GM21515 (cell line): ENCODE results near the gene KRT34.
"Not testable (repeated sequence)": the region's sequence is repeated elsewhere in the genome, so short reads cannot be mapped to it uniquely, and the experiment has no call there.

Source experiments
- ATAC-seq: cut with Tn5 transposase; IDR thresholded peaks from one replicate; pipeline ENCODE4 v1.9.1; 2021; ENCODE audit not compliant: unreplicated experiment

Gene KRT34

DNA sequence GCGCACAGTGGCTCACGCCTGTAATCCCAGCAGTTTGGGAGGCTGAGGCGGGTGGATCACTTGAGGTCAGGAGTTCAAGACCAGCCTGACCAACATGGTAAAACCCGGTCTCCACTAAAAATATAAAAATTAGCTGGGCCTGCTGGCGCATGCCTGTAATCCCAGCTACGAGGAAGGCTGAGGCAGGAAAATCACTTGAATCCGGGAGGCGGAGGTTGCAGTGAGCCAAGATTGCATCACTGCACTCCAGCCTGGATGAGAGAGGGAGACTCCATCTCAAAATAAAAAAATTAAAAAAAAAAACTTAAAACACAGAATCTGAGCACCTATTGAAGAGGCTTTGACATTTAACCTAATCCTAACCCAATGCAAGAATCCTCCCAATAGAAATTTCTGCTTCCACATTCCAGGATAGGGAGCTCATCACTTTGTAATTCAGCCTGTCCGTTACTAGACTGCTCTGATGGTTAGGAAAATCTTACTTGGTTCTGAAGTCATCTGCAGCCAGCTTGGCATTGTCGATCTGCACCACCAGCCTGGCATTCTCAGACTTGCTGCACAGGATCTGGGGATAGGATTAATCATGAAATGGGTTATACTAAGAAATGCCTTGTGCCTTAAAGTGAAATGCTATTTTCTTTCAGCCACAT is 14.6 kb downstream of the KRT34 start:
- ATAC-seq: no peak

DNA sequence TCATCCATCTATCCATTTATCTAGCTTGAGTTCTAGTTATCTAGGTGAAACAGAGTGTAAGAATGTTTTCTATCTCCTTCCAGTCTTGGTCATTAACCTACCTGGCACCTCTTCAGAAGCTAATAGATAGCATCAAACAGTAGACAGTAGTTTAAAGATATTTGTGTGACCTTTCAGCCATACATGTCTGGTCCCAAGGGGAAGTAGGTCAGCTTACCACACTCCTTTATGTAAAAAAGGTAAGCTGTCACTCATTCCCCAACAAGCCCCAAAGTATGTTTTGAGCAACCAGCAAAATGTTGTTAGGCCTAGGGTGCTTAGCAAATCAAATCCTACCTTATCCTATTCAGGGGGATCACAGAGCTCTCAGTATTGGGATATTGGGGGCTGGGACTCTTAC is 16.0 kb downstream of the KRT34 start:
- ATAC-seq: no peak

DNA sequence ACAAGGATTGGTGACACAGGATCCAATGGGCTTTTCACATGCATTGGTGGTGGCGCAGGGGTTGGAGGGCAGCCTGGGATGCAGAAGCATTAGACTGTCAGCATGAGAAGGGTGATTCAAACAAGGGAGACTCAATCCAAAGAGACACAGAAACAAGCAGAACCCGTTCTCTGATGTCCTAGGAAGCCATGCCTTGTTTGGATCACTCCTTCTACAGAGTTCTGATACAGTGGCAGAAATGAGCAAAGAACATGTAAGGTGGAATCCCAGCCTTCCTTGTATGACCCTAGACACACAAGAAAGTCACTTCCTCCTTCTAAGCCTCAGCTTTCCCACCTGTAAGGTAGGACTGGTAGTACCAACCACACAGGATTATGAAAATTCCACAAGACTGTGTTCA is 18.2 kb downstream of the KRT34 start:
- no peak for ATAC-seq

GRCh38 chr17:41360296-41360995 is 21.7 kb downstream of the KRT34 start:
- no peak for ATAC-seq

GRCh38 chr17:41354536-41354935 is 27.6 kb downstream of the KRT34 start:
- no peak for ATAC-seq

DNA sequence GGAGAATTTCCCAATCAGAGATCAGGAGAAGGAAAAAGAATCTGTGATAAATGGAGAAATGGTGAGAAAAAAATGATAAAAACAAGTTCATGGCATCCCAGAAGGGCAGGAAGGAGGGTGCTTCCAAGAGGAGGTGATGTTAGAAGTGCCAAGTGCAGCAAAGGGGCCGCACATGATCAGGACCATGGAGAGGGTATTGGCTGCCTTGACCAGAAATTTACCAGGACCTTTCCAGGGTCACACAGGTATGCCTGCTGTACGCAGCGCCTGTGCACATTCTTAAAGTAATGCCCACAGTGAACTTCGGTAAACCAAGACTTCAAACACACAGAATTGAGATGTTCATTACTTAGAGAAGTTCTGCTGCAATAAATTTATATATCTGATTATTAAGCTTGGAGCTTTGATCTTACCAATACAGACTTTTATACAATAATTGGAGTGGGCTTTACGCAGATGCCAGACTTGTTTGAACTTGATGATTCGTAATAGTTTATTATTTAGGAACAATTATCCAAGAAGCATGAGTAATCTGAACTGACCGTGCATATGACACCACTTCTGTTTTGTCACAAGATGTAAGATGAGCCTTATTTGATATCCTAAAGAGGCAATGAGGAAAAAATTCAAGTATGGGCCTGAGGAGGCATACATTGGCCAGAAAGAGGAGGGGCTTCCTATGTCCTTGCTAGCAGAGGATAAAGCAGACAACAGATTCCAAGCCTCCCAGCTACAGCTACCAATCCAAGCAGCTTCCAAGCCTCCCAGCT is 29.3 kb downstream of the KRT34 start:
- ATAC-seq: no peak

GRCh38 chr17:41351177-41351576 is 30.9 kb downstream of the KRT34 start:
- ATAC-seq: no peak

GRCh38 chr17:41350381-41350878 is 31.7 kb downstream of the KRT34 start, which contains the start of gene KRT33A:
TSS of gene KRT33A (minus strand) at chr17:41350828. CDS start at chr17:41350767, 61 bp downstream.
- not testable (repeated sequence) for ATAC-seq

GRCh38 chr17:41347869-41348760 is 34.0 kb downstream of the KRT34 start:
- no peak for ATAC-seq

- not testable (repeated sequence) for ATAC-seq
Observed at GRCh38 chr17:41346421-41346820, 35.7 kb downstream of the KRT34 start.

DNA sequence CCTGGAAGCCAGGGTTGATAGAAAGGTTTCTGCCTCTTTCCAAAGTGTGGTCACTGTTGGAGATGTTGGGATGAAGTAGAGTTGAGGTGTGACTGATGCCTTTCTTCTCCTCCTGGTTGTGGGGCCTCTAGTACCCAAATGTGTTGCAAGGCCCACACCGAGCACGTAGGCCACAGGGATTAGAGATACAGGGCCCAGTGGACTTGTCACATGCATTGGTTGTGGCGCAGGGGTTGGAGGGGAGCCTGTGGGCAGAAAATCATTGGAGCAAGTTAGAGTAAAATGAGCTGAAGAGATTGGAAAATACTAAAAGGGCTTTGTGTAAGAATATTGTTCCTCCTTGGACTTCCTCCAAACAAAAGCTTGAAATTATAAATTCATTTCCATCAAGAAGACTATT is 36.1 kb downstream of the KRT34 start:
- ATAC-seq: no peak

- ATAC-seq: no peak
Observed at GRCh38 chr17:41343029-41343428, 39.1 kb downstream of the KRT34 start.

DNA sequence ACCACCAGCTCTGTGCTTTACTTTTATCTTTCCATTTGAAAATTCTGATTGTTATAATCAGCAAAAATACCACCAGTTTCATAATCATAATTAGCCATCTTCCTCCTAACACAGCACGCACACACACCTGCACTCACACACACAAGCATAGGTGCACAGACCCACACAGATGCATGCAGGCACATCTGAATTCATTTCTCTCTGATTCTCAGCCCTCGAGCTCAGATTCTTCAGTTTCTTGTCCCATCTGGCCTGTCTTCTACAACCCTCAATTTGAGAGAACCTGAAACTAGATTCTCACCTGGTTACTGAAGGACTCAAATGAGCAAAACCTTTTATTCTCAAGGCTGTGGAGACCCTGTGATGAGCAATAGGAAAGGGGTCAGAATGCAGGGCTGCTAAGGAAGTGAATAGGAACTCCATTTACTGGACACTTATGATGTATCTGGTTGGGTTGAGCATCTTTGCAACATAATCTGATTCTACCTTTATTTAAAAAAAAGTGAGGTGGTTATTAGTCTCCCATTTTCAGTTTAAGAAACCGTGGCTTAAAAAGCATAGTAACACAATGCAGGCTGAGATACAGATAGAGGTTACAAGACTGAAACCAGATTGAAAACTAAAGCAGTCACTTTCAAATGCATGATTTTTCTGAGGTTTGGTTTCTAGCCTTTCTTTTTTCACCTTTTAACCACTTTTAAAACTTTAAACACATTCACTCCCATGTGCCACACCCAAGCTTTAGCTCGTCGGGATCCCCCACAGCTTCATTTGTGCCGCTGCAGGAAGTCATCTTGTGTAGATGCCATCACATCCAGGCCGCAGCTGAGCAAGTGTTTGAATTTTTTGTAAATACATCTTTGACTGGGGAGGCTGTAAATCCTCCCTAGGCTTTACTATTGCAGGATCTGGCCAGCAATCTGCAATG is 40.9 kb downstream of the KRT34 start:
- ATAC-seq: no peak

DNA sequence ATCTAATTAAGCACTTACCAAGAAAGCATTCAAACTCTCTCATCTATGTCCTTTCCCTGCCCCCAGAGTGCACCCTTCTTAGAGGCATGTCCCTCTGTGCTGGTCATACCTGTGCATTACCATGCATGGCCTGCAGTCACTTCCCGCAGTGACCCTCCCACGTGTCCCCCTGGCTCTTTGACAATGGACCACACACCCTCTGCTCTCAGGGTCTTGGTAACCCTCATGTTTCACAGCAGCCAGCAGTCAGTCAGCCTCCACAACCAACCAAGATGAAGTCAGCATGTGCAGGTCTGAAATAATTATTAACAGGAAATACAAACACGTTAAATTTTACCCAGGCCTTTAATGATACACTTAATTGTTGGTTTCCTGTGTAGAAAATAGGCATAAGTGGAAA is 41.6 kb downstream of the KRT34 start:
- no peak for ATAC-seq

DNA sequence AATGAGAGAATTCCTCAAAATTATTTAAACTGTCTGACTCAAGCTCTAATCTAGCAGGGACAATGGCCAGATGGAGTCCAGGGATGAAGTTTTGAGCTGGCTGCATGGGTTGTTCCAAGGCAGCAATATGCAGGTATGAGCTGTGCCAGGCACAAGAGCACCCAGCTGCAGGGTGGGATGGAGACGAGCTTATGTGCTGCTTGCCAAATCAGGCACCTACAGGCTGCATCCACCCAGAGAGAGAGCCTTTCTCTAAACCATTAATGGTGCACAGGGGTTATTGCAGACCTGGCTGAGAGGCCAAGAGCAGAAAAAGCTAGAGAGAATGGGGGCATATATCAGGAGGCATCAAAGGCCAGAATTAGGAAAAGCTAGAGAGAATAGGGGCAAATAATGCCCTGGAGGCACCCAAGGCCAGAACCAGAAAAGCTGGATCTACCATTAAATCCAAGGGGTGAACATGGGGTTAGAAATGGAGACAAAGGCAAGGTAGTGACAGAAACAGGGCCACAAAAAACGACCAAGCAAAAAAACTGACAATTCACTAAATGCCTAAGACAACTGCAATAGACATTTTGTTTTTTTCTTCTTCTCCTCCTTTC is 42.4 kb downstream of the KRT34 start:
- no peak for ATAC-seq

DNA sequence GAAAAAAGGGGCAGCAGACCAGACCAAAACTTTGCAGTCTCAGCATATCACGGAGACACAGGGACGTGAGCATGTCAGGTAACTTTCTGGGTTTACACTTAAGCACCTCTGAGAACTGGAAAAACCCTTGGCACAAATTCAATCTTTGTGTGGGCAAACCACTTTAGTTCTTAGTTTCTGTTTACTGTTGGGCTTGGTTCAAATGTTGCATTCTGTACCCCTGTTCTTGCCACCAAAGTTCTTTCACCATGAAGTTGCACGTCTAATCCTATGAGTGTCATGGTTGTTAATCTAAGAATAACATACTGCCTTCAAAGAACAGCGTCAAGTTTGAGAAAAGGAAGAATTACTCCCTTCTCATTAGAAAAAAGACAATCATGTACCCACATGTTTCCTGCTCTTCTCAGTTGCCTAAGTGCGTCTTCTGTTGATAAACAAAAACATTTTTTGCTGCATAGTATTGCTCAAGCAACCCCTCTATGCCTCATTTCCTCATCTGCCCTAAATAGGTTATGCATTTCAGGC is 43.1 kb downstream of the KRT34 start:
- ATAC-seq: no peak

DNA sequence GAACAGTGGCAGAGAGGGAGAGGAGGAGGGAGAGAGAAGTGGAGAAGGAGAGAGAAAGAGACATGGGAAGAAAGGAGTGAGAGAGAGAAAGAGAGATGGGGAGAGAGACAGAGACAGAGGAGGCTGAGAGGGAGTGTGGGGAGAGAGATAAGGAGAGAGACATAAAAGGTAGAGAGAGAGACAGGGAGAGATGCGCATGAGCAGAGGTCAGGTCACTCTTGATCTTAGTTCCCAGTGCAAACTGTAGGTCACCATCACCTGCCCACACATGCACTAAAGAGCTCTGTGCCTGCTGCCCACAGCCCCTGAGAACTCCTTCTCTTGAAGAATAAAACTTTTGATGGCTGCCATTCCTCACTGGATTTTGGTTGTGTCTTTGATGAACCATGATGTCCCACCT is 46.4 kb downstream of the KRT34 start:
- no peak for ATAC-seq

DNA sequence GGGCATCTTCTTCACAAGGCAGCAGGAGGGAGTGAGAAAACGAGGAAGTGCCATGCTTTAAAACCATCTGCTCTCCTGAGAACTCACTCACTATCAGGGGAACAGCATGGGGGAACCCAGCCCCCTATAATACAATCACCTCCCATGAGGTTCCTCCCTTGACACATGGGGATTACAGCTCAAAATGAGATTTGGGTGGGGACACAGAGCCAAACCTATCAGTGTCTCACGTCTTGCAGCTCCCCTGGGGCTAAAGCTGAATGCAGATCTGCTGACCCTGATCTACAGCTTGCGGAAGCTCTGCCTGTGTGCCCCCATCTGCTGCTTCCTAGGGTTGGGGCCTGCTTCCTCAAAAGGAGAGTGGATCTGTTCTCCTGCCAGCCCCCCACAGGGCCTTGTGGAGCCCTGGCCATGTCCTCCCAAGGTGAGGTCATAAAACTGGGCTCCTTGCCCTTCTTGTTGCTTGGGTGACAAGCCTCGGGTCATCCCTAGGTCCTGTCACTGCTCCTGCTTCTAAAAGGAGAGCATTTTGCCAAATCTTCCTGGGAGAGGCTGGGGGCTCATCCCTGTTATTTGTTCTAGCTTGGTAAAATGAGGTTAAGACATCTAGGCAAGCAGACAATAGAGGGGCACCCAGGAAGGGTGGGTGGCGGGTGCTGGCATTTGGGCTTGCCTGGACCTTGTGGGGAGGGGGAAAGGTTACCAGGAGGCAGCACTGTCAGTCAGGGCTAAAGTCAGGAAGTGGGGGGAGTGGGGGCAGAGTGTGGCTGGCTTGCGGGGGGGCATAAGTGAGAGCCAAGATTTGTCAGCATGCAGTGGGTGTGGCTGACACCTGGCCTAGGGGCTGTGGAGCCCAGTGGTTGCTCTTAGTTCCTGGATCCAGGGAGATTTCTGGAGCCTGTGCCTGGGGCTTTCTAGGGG is 47.5 kb downstream of the KRT34 start:
- ATAC-seq: no peak
